DMS79 treated with DMSO at 0.1 percent for 48 hours (cell line): Measurements from ENCODE around the gene SLC7A7.
"Not testable (repeated sequence)": the region's sequence is repeated elsewhere in the genome, so short reads cannot be mapped to it uniquely, and the experiment has no call there.

Experiments
- DNase-seq: peaks from one replicate; lab custom pipeline; 2025; lab: John Stamatoyannopoulos, UW

The SLC7A7 gene

GRCh38 chr14:22748631-22749068 lies 66.6 kb downstream of the SLC7A7 start:
- DNase-seq = peak; percentile 13

- no peak for DNase-seq
Measured at GRCh38 chr14:22748206-22748605, 67.0 kb downstream of the SLC7A7 start.

DNA sequence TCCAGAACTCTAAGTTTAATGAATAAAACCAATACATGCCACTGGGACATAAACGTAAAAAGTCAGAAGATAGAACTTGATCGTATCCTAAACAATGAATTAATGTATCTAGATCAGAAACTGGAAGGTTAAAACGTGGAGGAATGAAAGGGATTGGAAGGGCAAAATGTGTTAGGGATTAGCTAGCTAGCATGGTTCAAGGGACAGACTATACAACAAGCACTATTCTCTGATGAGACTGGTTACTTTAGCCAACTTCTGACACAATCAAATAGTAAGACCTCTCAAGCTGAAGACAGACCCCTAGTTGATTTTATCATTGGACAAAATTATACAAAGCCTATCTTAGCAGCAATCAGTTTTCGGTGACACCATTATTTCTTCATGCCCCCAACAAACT lies 67.5 kb downstream of the SLC7A7 start:
- no peak for DNase-seq

DNA sequence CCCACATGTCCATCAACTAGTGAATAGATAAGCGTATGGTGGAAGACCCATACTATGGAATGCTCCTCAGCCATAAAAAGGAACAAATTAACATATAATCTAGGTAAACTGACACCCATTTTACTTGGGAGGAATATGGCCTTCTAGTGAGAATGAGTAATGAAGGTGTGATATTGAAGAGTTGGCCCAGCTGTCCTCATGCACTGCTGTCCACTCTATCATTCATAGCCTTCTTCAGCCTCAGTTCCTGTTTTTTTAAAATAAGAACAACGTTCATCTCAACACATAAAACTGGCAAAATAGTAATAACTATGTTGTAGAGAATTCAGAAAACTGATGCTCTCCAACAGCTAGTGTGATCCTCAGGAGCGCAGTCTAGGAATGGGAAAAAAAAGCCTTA lies 75.2 kb downstream of the SLC7A7 start:
- no peak for DNase-seq

- no peak for DNase-seq
Measured at GRCh38 chr14:22739423-22739822, 75.8 kb downstream of the SLC7A7 start.

DNA sequence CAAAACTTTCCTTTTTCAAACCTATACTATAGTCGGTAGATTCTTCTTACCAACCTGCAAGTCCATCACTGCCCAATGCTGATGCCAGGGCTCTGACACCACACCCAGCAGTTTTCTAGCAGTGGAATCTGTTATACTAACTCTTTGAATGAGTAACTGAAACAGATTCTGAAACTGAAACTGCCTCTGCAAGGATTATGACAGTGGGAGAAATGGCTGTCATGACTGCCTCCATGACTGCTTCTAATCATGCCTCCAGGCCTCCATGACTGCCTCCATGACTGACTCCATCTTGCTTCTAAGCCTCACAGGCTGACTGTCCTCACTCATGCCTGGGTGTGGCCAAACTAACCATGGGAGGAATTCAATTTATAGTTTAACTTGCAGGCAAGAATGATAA lies 78.2 kb downstream of the SLC7A7 start:
- no peak for DNase-seq

DNA sequence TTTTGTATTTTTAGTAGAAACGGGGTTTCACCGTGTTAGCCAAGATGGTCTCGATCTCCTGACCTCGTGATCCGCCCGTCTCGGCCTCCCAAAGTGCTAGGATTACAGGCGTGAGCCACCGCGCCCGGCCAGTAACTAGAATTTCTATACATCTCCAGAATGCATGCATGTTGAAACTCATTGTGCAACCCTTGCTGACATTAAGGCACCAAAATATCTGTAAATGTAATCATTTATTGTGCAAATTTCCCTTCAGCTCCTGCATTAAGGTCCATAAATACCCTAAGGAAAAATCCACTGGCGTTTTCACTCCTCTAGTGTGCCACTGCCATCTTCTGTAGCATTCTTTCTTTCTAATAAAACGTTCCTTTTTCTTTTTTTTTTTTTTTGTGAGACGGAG lies 78.9 kb downstream of the SLC7A7 start:
- not testable (repeated sequence) for DNase-seq

DNA sequence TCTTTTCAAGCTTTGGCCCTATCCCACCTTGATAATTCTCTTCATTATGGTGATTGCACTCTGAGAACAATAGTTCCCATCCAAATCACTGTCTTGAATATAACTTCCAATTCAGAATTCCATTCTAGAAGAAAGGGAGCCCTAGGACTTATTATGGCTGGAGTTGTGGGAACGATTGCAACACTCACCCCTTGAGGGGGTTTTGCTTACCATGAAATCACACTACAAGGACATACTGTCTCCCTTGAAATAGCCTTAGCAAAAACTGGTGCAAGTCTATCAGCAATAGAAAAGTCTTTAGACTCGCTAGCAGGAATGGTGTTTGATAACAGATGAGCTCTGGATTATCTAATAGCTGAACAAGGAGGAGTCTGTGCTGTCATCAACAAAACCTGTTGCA lies 80.1 kb downstream of the SLC7A7 start:
- no peak for DNase-seq

DNA sequence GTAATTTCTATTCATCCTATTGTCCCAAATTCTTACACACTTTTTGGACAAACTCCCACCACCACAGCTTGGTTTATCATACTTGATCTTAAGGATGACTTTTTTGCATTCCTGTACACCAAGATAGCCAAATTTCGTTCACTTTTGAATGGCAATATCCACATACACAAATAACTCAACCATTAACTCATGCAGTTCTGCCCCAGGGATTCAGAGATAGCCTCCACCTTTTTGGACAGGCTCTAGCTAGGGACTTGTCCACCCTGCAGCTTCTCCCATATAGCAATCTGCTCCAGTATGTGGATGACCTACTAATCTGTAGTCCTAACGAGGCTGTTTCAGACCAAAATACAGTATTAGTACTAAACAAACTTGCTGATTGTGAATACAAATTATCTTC lies 81.4 kb downstream of the SLC7A7 start:
- no peak for DNase-seq

DNA sequence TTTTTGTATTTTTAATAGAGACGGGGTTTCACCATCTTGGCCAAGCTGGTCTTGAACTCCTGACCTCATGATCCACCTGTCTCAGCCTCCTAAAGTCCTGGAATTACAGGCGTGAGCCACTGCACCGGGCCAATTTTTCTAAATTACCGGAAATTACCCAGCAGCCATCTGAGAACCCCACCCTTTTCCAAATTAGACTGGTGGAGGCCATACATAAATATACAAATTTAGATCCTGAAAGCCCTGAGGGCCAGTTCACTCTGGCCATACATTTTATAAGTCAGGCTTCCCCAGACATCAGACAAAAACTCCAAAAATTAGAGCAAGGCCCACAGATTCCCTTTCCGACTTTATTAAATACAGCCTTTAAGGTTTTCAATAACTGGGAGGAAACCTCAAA lies 83.2 kb downstream of the SLC7A7 start:
- not testable (repeated sequence) for DNase-seq

DNA sequence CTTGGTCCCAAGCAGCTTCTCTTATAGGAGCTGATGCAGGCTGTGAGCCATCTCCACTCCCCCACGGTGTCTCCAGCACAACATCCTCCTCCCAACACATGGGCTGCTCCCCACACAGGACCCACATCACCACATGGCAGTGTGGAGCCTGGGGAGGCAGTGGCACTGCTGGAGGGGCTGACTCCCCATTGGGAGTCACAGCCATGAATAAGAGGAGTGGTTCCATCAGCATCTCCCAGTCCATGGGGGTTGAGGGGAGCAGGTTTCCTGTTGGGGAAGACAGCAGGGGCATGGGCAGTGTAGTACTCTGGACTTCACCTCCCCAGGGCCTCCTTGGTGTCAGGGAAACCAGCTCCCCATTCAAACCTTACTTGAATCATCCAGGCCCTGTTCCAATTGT lies 89.2 kb downstream of the SLC7A7 start:
- no peak for DNase-seq

DNA sequence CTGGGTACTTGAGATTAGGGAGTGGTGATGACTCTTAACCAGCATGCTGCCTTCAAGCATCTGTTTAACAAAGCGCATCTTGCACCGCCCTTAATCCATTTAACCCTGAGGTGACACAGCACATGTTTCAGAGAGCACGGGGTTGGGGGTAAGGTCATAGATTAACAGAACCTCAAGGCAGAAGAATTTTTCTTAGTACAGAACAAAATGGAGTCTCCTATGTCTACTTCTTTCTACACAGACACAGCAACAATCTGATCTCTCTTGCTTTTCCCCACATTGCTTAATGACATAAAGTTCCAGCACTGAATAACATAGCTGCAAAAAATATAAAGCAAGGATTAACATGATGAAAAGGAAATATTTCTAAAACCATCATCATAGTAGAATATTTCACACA lies 89.9 kb downstream of the SLC7A7 start:
- DNase-seq = not testable (repeated sequence)

- DNase-seq = not testable (repeated sequence)
Measured at GRCh38 chr14:22724847-22725246, 90.4 kb downstream of the SLC7A7 start.

DNA sequence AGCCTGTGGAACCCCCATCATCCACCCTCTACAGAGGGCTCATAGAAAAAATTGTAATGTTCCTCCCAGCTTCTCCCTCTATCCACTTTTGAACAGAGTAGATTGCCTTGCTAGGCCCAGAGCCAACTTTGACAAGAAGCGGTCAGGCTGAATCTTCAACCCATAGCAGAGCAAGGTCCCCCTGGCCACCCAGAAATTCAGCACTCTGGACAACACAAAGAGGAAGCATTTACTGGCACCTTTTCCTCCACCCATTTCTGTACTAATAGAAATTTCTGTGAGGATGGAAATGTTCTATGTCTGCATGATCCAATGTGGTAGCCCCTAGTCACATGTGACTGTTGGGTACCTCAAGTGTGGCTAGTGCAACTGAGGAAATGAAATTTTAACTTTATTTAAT lies 91.4 kb downstream of the SLC7A7 start:
- DNase-seq = no peak
